Liver (tissue), 9 donors: Measurements from ENCODE around the gene RSBN1. TPM values are rescaled to one million over a fixed set of nuclear protein-coding genes. Genes with fewer than 3 reads are reported as not detected.

ENCODE experiments used
- DNase-seq: peaks from one replicate; pipeline ENCODE4 v3.0.0-alpha.2; 2017; ENCODE audit warnings: low spot score
- H3K27ac ChIP-seq, 2 donors: one replicate each; pipeline ENCODE4 v1.7.0; 2013; ENCODE audit warnings: inconsistent platforms in 2 of 2, low read length in 2 of 2, control low read depth in 1 of 2, low read depth in 1 of 2, mild to moderate bottlenecking in 1 of 2
- H3K27me3 ChIP-seq, 4 donors: one replicate each; pipeline versions ENCODE4 v1.6.1 to v1.7.0; 2013; ENCODE audit warnings: low read length in 3 of 4, inconsistent platforms in 1 of 4, mild to moderate bottlenecking in 1 of 4, moderate library complexity in 1 of 4; ENCODE audit not compliant: control insufficient read depth in 4 of 4, insufficient read depth in 4 of 4
- H3K36me3 ChIP-seq, 4 donors: one replicate each; pipeline versions ENCODE4 v1.6.1 to v1.7.0; 2013; ENCODE audit warnings: low read length in 3 of 4, mild to moderate bottlenecking in 3 of 4, low read depth in 1 of 4, moderate library complexity in 1 of 4; ENCODE audit not compliant: control insufficient read depth in 4 of 4, insufficient read depth in 3 of 4
- H3K4me1 ChIP-seq, 4 donors: one replicate each; pipeline versions ENCODE4 v1.6.1 to v1.7.0; 2013; ENCODE audit warnings: low read length in 3 of 4, mild to moderate bottlenecking in 3 of 4, moderate library complexity in 1 of 4; ENCODE audit not compliant: control insufficient read depth in 4 of 4, insufficient read depth in 4 of 4
- H3K4me3 ChIP-seq, 3 donors: one replicate each; pipeline versions ENCODE4 v1.6.1 to v1.7.0; 2013; ENCODE audit warnings: low read length in 3 of 3, control low read depth in 1 of 3, low read depth in 1 of 3, mild to moderate bottlenecking in 1 of 3
- H3K9ac ChIP-seq, 2 donors: one replicate each; pipeline ENCODE4 v1.7.0; 2013; ENCODE audit warnings: low read length in 2 of 2, mild to moderate bottlenecking in 2 of 2, moderate library complexity in 2 of 2, control low read depth in 1 of 2, low read depth in 1 of 2
- H3K9me3 ChIP-seq, 4 donors: one replicate each; pipeline versions ENCODE4 v1.6.1 to v1.7.0; 2013; ENCODE audit warnings: low read length in 3 of 4; ENCODE audit not compliant: control insufficient read depth in 4 of 4
- EGR1 ChIP-seq, 2 donors: IDR thresholded peaks; 2 replicates each; pipeline ENCODE4 v1.6.1; 2016 to 2018; ENCODE audit warnings: antibody characterized with exemption in 2 of 2, low read depth in 2 of 2
- FOXA1 ChIP-seq: IDR thresholded peaks from 2 replicates; pipeline ENCODE4 v1.6.1; 2016; ENCODE audit warnings: antibody characterized with exemption
- FOXA2 ChIP-seq: IDR thresholded peaks from 2 replicates; pipeline ENCODE4 v1.6.1; 2016; ENCODE audit warnings: antibody characterized with exemption
- GABPA ChIP-seq, 2 donors: IDR thresholded peaks in 1 of 2; conservative IDR thresholded peaks in 1 of 2; 2 replicates each; pipeline ENCODE4 v1.6.1; 2016; ENCODE audit warnings: antibody characterized with exemption in 2 of 2, mild to moderate bottlenecking in 1 of 2, moderate library complexity in 1 of 2
- HNF4A ChIP-seq, 2 donors: conservative IDR thresholded peaks; 2 replicates each; pipeline ENCODE4 v1.6.1; 2016; ENCODE audit warnings: antibody characterized with exemption in 2 of 2, mild to moderate bottlenecking in 2 of 2
- HNF4G ChIP-seq: IDR thresholded peaks from 2 replicates; pipeline ENCODE4 v1.6.1; 2016; ENCODE audit warnings: antibody characterized with exemption
- JUND ChIP-seq, 2 donors: IDR thresholded peaks; 2 replicates each; pipeline ENCODE4 v1.6.1; 2016; ENCODE audit warnings: antibody characterized with exemption in 2 of 2
- NR2F2 ChIP-seq: IDR thresholded peaks from 2 replicates; pipeline ENCODE4 v1.6.1; 2016; ENCODE audit warnings: antibody characterized with exemption
- RAD21 ChIP-seq, 2 donors: IDR thresholded peaks; 2 replicates each; pipeline ENCODE4 v1.6.1; 2016; ENCODE audit warnings: antibody characterized with exemption in 2 of 2, mild to moderate bottlenecking in 2 of 2
- RXRA ChIP-seq, 2 donors: IDR thresholded peaks; 2 replicates each; pipeline ENCODE4 v1.6.1; 2017 to 2018; ENCODE audit warnings: antibody characterized with exemption in 2 of 2, mild to moderate bottlenecking in 1 of 2
- SP1 ChIP-seq: IDR thresholded peaks from 2 replicates; pipeline ENCODE4 v1.6.1; 2018; ENCODE audit warnings: antibody characterized with exemption, mild to moderate bottlenecking
- TAF1 ChIP-seq: conservative IDR thresholded peaks from 2 replicates; pipeline ENCODE4 v1.6.1; 2016; ENCODE audit warnings: antibody characterized with exemption, mild to moderate bottlenecking
- YY1 ChIP-seq: IDR thresholded peaks from 2 replicates; pipeline ENCODE4 v1.6.1; 2016; ENCODE audit warnings: antibody characterized with exemption, mild to moderate bottlenecking
- WGBS: extraction: QIAGEN DNeasy Blood & Tissue Kit; methylation state at CpG from one replicate; pipeline ENCODE4 v1.1.7; 2013; 5-methylcytosine and 5-hydroxymethylcytosine counted together
- polyA plus RNA-seq, 2 donors: library from polyadenylated mRNA; stranded (reverse) in 1 of 2; unstranded in 1 of 2; fragments of 200-250 nt in 1 of 2; fragments of >200 nt in 1 of 2; fragmentation: Nextera tagmentation in 1 of 2; extraction: Ambion mirVana in 1 of 2; gene quantifications; one replicate each; pipeline versions ENCODE4 v1.2.1 to v1.2.3, GENCODE V29; 2013 to 2015
- total RNA-seq, 2 donors: library from RNA; depleted of rRNA; stranded (reverse); fragments of >200 nt; gene quantifications; one replicate each; pipeline ENCODE4 v1.2.3, GENCODE V29; 2014
- TF ChIP-seq, protein P1 (sequence below): fragments of 150-350 bp; IDR thresholded peaks from 2 replicates; pipeline ENCODE4 v1.5.1; 2017; ENCODE audit warnings: improper control_type of control experiment, low read depth, low read length; ENCODE audit not compliant: missing input control
- TF ChIP-seq, protein P2 (sequence below): IDR thresholded peaks from 2 replicates; pipeline ENCODE4 v1.6.1; 2016; ENCODE audit warnings: antibody characterized with exemption
- TF ChIP-seq, protein P3 (sequence below): IDR thresholded peaks from 2 replicates; pipeline ENCODE4 v1.6.1; 2016; ENCODE audit warnings: antibody characterized with exemption
- donor health status: healthy.
- donor health status: healthy.
- donor health status: healthy.
- donor health status: healthy.
- donor health status: healthy.

Gene RSBN1
- total and polyA plus RNA-seq, 4 donors = 2.3 to 11.3 (median 5.6) TPM

DNA sequence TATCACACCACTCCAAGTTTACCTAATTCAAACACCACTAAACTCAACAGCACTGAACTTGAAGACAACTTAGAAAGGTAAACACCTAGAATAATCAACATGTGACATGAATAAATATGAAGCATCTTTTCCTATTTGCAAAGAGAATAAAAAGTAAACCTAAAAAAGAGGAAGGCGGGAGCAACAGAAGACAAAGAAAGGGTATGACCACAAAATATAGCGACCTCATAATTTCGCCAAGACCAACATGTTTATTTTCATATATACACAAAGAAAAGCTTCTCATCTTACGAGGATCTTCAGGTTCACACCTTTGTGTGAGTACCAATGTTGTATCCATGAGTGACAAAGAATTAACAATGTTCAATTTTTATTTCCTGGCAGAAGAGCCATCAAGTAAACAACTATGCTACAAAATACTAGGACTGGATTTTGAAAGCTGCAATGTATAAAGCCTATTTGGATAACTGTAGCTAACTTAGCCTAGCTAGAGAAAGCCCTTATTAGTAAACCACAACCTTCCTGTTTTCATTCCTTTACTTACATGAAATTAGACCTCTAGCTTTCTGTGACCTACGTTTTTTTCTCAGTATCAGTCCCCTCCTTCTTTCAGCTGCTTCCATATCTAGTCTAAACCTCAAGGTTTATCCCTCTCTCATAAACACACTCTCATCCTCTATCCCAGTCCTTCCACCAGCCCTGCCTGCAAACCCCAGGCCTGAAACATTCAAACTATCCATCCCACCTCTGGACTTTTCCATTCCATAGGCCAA lies 31.7 kb downstream of the RSBN1 start:
- Histone ChIP-seq H3K9me3 (no peaks in the 10 kb centered on the region), H3K4me1 (peaks cover 0 to 10% (median 2%) of the 10 kb centered on the region in 4 donors), H3K4me3 (no peak overlapping the region), H3K27me3 (no peaks in the 10 kb centered on the region), H3K36me3 (peaks cover 2 to 6% (median 5%) of the 10 kb centered on the region in 4 donors), H3K9ac (no peak overlapping the region), H3K27ac (no peak overlapping the region)
- WGBS = 83% methylated on average over 5 of the region's 5 CpGs
- TF ChIP-seq, protein P1, sequence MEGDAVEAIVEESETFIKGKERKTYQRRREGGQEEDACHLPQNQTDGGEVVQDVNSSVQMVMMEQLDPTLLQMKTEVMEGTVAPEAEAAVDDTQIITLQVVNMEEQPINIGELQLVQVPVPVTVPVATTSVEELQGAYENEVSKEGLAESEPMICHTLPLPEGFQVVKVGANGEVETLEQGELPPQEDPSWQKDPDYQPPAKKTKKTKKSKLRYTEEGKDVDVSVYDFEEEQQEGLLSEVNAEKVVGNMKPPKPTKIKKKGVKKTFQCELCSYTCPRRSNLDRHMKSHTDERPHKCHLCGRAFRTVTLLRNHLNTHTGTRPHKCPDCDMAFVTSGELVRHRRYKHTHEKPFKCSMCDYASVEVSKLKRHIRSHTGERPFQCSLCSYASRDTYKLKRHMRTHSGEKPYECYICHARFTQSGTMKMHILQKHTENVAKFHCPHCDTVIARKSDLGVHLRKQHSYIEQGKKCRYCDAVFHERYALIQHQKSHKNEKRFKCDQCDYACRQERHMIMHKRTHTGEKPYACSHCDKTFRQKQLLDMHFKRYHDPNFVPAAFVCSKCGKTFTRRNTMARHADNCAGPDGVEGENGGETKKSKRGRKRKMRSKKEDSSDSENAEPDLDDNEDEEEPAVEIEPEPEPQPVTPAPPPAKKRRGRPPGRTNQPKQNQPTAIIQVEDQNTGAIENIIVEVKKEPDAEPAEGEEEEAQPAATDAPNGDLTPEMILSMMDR = no peak
- TF ChIP-seq, protein P2, sequence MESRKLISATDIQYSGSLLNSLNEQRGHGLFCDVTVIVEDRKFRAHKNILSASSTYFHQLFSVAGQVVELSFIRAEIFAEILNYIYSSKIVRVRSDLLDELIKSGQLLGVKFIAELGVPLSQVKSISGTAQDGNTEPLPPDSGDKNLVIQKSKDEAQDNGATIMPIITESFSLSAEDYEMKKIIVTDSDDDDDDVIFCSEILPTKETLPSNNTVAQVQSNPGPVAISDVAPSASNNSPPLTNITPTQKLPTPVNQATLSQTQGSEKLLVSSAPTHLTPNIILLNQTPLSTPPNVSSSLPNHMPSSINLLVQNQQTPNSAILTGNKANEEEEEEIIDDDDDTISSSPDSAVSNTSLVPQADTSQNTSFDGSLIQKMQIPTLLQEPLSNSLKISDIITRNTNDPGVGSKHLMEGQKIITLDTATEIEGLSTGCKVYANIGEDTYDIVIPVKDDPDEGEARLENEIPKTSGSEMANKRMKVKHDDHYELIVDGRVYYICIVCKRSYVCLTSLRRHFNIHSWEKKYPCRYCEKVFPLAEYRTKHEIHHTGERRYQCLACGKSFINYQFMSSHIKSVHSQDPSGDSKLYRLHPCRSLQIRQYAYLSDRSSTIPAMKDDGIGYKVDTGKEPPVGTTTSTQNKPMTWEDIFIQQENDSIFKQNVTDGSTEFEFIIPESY = no peak
- TF ChIP-seq YY1 (no peak), EGR1 (IDR thresholded peaks at IDR 0.05; ENCODE audit: low read depth in 2 of 2) (no peak), TAF1 (no peak), FOXA1 (no peak), RAD21 (IDR thresholded peaks at IDR 0.05) (no peak), FOXA2 (no peak), SP1 (no peak), HNF4A (conservative IDR thresholded peaks at IDR 0.05) (no peak), RXRA (IDR thresholded peaks at IDR 0.05) (no peak)
- no peak for DNase-seq

DNA sequence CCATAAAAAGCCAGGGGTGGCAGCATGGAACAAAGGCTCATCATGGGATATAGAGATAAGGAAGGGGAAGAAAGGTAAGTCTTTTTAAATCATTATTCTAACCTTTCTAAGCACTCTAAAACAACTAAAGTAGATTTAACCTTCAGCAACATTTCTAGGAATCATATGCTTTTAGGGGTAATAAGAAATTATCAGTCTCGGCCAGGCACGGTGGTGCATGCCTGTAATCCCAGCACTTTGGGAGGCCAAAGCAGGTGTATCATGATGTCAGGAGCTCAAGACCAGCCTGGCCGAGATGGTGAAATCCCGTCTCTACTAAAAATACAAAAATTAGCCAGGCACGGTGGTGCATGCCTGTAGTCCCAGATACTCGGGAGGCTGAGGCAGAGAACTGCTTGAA lies 32.7 kb downstream of the RSBN1 start:
- Histone ChIP-seq H3K4me1 (peaks cover 0 to 9% (median 2%) of the 10 kb centered on the region in 4 donors), H3K4me3 (no peak overlapping the region), H3K27me3 (no peaks in the 10 kb centered on the region), H3K36me3 (peaks cover 2 to 6% (median 5%) of the 10 kb centered on the region in 4 donors), H3K9ac (no peak overlapping the region), H3K27ac (no peak overlapping the region), H3K9me3 (no peaks in the 10 kb centered on the region)
- 94% methylated on average over 6 of the region's 6 CpGs for WGBS
- no peak for DNase-seq
- TF ChIP-seq SP1 = no peak
- no peak for TF ChIP-seq RAD21 (IDR thresholded peaks at IDR 0.05)
- TF ChIP-seq TAF1 = no peak
- no peak for TF ChIP-seq GABPA (IDR thresholded peaks at IDR 0.05 in 1 of 2, conservative IDR thresholded peaks at IDR 0.05 in 1 of 2)
- no peak for TF ChIP-seq JUND (IDR thresholded peaks at IDR 0.05)
- TF ChIP-seq YY1 = no peak
- TF ChIP-seq, protein P3, sequence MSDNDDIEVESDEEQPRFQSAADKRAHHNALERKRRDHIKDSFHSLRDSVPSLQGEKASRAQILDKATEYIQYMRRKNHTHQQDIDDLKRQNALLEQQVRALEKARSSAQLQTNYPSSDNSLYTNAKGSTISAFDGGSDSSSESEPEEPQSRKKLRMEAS = no peak
- TF ChIP-seq HNF4G = no peak
- TF ChIP-seq NR2F2 = no peak
- no peak for TF ChIP-seq FOXA2
- TF ChIP-seq FOXA1 = no peak
